HFFc6 (cell line): ENCODE results near the gene PLXNB1. TPM values are rescaled to one million over a fixed set of nuclear protein-coding genes. Genes with fewer than 3 reads are reported as not detected.
A peak's percentile ranks its signal among the peaks of the same experiment; 100 is the strongest.
"Not testable (repeated sequence)": the region's sequence is repeated elsewhere in the genome, so short reads cannot be mapped to it uniquely, and the experiment has no call there.

Experiments
- DNase-seq: peaks from one replicate; pipeline ENCODE4 v3.0.0-alpha.2; 2018
- H3K27ac Mint-ChIP-seq: 2 replicates; pipeline ENCODE4 v1.8.0; 2020; ENCODE audit warnings: mild to moderate bottlenecking, mixed read lengths
- H3K27me3 Mint-ChIP-seq: 2 replicates; pipeline ENCODE4 v1.8.0; 2021; ENCODE audit warnings: mild to moderate bottlenecking, moderate library complexity, mixed read lengths; ENCODE audit not compliant: insufficient read depth
- H3K36me3 Mint-ChIP-seq: 2 replicates; pipeline ENCODE4 v1.8.0; 2021; ENCODE audit warnings: low read depth, mixed read lengths
- H3K4me1 Mint-ChIP-seq: 2 replicates; pipeline ENCODE4 v1.8.0; 2020; ENCODE audit warnings: low read depth, mixed read lengths
- H3K4me3 Mint-ChIP-seq: 2 replicates; pipeline ENCODE4 v1.8.0; 2020; ENCODE audit warnings: mild to moderate bottlenecking, moderate library complexity, mixed read lengths
- H3K9me3 Mint-ChIP-seq: 2 replicates; pipeline ENCODE4 v1.8.0; 2020; ENCODE audit warnings: mild to moderate bottlenecking, mixed read lengths
- total RNA-seq, 6 experiments: library from RNA; stranded (reverse); fragmentation: NEBNext Ultra II Directional; extraction: Animal tissue kit (Norgen Biotek cat#: 25700); gene quantifications; 2 replicates in 1 of 6; 3 replicates in 5 of 6; pipeline ENCODE4 v1.2.3, GENCODE V29; 2021
- TF ChIP-seq, protein P1 (sequence below): fragments of 200-600 bp; sonication (generic); IDR thresholded peaks from 2 replicates; pipeline ENCODE4 v1.5.0; 2021; ENCODE audit warnings: antibody characterized with exemption, mild to moderate bottlenecking

PLXNB1 gene
- total RNA-seq, 6 experiments from 2014 or later: 11.1 to 15.5 (median 12.8) TPM

DNA sequence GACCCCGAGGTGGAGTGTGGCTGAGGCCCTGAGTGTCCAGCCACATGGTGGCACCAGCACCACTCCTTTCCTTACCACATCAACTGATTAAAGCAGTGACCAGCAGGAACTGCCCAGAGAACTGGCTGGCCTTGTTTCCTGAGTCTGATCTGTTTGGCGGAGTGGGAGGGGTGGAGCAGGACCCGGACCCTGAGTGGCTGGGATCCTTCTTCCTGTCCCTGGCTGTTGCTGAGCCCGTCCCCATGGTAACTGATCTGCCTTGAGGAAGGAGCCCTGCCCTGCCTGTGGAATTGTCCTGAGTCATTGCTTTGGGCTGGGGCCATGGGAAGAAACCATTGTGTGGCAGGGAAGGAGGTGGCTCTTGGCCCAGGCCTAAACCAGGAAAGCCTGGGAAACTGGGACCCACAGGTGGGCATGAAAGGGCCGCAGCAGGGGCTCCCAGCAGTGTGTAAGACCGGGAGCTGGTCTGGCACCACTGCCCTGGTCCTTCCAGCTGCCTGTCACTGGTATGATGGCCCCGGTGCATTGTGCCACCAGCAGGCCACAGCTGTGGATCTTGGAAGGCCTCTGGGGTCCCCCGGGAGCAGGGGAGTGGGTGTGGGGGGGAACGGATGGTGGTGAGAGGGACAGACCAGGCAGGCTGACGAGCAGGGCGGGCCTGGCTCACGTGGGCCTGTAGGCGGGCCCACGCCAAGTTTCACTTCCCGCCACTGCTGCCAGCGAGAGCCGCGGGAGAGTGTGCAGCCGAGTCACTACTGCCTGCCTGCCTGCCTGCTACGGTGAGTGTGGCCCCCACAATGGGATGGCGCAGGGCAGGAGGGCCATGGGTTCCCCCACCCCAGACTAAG is 35.9 kb upstream of the PLXNB1 start:
- peak overlapping the region; percentile 87 for H3K4me3 Mint-ChIP-seq
- peak; percentile 100 for DNase-seq
- H3K27ac Mint-ChIP-seq: peak overlapping the region; percentile 100
- H3K9me3 Mint-ChIP-seq: no peaks in the 10 kb centered on the region
- peaks cover 53% of the 10 kb centered on the region for H3K4me1 Mint-ChIP-seq
- peaks cover 3% of the 10 kb centered on the region for H3K27me3 Mint-ChIP-seq
- TF ChIP-seq, protein P1, sequence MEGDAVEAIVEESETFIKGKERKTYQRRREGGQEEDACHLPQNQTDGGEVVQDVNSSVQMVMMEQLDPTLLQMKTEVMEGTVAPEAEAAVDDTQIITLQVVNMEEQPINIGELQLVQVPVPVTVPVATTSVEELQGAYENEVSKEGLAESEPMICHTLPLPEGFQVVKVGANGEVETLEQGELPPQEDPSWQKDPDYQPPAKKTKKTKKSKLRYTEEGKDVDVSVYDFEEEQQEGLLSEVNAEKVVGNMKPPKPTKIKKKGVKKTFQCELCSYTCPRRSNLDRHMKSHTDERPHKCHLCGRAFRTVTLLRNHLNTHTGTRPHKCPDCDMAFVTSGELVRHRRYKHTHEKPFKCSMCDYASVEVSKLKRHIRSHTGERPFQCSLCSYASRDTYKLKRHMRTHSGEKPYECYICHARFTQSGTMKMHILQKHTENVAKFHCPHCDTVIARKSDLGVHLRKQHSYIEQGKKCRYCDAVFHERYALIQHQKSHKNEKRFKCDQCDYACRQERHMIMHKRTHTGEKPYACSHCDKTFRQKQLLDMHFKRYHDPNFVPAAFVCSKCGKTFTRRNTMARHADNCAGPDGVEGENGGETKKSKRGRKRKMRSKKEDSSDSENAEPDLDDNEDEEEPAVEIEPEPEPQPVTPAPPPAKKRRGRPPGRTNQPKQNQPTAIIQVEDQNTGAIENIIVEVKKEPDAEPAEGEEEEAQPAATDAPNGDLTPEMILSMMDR: peak; percentile 82
- H3K36me3 Mint-ChIP-seq: peaks cover 19% of the 10 kb centered on the region

DNA sequence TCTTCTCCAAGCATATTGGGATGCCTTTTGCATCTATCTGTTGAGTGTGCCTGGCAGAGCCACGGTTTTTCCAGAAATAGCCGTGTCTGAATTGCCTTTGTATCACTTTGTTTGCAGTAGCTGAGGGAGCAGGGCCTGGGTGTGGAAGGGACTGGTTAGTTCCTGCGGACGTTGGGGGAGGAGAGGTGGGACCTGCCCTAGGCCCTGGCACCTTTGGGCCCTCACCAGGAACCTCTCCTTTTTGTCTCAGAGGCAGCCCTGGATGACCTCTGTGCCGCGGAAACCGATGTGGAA is 35.3 kb upstream of the PLXNB1 start:
- Mint-ChIP-seq H3K27me3 (peaks cover 3% of the 10 kb centered on the region), H3K4me3 (peak overlapping the region; percentile 52), H3K27ac (peak overlapping the region; percentile 100), H3K4me1 (peaks cover 53% of the 10 kb centered on the region), H3K9me3 (no peaks in the 10 kb centered on the region), H3K36me3 (peaks cover 19% of the 10 kb centered on the region)
- DNase-seq: no peak
- TF ChIP-seq, protein P1: no peak

DNA sequence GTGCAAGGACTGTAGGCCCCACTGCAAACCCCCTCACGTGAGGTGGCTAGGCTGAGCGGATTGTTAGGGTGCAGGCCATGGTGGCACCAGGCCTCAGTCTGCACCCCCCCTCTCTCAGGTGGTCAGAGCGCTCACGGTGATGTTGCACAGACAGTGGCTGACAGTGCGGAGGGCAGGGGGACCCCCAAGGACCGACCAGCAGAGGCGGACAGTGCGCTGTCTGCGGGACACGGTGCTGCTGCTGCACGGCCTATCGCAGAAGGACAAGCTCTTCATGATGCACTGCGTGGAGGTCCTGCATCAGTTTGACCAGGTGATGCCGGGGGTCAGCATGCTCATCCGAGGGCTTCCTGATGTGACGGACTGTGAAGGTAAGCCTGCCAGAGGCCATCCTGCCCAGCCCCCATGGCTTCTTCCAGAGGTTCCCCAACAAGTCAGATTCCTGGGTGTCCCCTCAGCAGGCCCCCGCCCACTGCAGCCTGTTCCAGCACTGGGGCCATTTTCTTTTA is 34.9 kb upstream of the PLXNB1 start:
- H3K4me3 Mint-ChIP-seq: no peak overlapping the region
- H3K9me3 Mint-ChIP-seq: no peaks in the 10 kb centered on the region
- peak overlapping the region; percentile 100 for H3K27ac Mint-ChIP-seq
- H3K36me3 Mint-ChIP-seq: peaks cover 19% of the 10 kb centered on the region
- H3K27me3 Mint-ChIP-seq: peaks cover 3% of the 10 kb centered on the region
- no peak for DNase-seq
- peaks cover 49% of the 10 kb centered on the region for H3K4me1 Mint-ChIP-seq
- TF ChIP-seq, protein P1: no peak

DNA sequence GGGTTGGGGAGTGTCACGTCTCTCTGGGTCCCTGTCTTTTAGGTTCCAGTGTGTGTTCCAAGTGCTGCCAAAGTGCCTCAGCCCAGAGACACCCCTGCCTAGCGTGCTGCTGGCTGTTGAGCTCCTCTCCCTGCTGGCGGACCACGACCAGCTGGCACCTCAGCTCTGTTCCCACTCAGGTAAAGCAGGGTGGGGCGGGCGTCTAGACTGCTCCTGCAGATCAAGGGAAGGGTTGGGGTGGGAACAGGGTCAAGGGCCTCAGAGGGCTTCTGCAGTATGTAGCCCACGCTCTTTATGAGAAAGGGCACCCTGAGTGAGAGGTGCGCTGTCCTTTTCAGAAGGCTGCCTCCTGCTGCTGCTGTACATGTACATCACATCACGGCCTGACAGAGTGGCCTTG is 33.8 kb upstream of the PLXNB1 start:
- Mint-ChIP-seq H3K9me3 (no peaks in the 10 kb centered on the region), H3K27me3 (no peaks in the 10 kb centered on the region; the same call in 1 of the 2 replicates), H3K4me3 (no peak overlapping the region), H3K27ac (peak overlapping the region; percentile 61), H3K4me1 (peaks cover 38% of the 10 kb centered on the region), H3K36me3 (peaks cover 13% of the 10 kb centered on the region)
- TF ChIP-seq, protein P1: no peak
- DNase-seq: no peak

DNA sequence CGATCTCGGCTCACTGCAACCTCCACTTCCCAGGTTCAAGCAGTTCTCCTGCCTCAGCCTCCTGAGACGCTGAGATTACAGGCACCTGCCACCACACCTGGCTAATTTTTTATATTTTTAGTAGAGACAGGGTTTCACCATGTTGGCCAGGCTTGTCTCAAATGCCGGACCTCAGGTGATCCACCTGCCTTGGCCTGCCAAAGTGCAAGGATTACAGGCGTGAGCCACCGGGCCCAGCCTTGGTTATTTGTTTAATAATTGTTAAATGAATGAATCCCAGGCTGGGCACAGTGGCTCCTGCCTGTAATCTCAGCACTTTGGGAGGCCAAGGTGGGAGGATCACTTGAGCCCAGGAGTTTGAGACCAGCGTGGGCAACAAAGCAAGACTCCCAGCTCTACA is 31.9 kb upstream of the PLXNB1 start:
- not testable (repeated sequence) for DNase-seq, H3K36me3 Mint-ChIP-seq, H3K4me3 Mint-ChIP-seq, H3K9me3 Mint-ChIP-seq, H3K27me3 Mint-ChIP-seq, H3K27ac Mint-ChIP-seq
- peaks cover 20% of the 10 kb centered on the region for H3K4me1 Mint-ChIP-seq

DNA sequence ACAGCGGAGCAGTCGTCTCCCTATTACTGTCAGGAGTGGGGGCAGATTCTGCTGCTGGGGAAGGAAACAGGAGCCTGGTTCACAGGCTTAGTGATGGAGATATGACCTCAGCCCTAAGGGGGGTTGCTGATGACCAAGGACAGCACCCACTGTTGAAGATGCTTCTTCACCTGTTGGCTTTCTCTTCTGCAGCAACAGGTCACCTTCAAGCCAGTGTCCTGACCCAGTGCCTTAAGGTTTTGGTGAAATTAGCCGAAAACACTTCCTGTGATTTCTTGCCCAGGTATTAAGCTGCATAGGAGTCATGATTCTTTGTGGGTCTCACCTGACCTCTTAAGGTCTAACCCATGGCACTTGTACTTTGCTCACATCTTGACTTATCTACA is 30.6 kb upstream of the PLXNB1 start:
- Mint-ChIP-seq H3K27ac (no peak overlapping the region), H3K36me3 (no peaks in the 10 kb centered on the region; the same call in 1 of the 2 replicates), H3K9me3 (no peaks in the 10 kb centered on the region), H3K27me3 (no peaks in the 10 kb centered on the region), H3K4me1 (peaks cover 7% of the 10 kb centered on the region), H3K4me3 (no peak overlapping the region)
- DNase-seq: no peak
- TF ChIP-seq, protein P1: no peak
